Activated T-cell treated with anti-CD3 and anti-CD28 coated beads, Interleukin-2, amount 50 U/mL, for 48 hours (primary cell): ENCODE measurements around the gene NUDT11.
A peak's percentile ranks its signal among the peaks of the same experiment; 100 is the strongest.
"Not testable (repeated sequence)": the region's sequence is repeated elsewhere in the genome, so short reads cannot be mapped to it uniquely, and the experiment has no call there.

ENCODE experiments used
- DNase-seq, 2 experiments: peaks; one replicate each; pipeline ENCODE4 v3.0.0-alpha.2; 2020

NUDT11 gene

DNA sequence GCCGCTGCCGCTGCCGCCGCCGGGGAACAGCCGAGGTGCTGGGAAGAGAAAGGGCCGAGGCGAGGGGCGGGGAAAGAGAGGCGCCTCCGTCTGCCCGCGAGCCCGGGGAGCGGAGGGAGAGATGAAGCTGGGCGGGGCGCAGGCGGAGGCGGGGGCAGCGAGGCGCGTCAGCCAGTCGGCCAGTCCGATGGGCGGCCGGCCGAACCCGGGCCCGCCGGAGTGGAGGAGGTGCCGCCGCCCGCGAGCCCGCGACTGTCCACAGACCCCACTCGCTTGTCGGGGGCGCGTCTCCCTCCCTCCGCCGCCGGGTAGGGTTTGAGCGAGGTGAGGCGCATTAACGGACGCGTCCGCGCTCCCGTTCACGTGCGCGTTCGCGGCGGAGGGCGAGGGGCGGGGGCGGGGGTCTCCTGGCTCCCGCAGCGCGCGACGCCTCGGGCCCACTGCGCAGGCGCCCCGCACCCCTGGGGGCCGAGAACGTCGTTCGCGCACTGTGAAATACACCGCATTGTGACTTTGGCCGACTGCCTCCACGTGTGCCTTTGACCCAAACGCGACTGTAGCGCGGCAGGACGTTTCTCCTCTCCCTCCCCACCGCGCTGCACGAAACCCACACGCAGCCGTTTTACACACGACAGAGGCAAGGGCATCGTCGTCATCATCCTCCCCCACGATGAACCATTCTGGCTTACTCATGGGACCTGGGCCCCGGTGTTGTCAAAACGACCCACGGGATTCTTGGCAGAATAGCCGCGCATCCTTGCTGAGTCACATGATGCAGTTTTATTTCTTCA, at the start of gene NUDT11:
Gene NUDT11, minus strand, starts transcription at position 92 of the 791 bp plus-strand sequence. CDS start 148 bp downstream, outside the sequence.
- DNase-seq, result peak; percentile 63 to 71

- DNase-seq, result no peak
Observed at GRCh38 chrX:51520393-51520792, 24.0 kb upstream of the NUDT11 start.

DNA sequence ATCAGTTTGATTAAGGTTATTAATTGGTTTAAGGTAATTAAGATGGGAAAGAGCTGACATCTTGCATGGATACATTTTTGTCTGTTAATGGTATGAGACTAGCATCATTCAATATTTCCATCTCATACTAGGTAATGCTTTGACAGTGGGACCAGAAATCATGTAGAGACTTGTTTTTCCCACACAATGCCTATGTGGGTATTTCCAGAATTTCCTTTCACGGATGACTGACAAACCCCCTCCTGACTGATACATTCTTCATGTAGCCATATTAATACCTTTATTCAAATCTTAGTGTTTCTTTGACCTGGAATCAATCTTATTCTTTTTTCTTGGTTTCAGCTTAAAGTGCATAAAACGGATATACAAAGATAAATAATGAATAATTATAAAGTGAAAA, 22.7 kb upstream of the NUDT11 start:
- not testable (repeated sequence) for DNase-seq

DNA sequence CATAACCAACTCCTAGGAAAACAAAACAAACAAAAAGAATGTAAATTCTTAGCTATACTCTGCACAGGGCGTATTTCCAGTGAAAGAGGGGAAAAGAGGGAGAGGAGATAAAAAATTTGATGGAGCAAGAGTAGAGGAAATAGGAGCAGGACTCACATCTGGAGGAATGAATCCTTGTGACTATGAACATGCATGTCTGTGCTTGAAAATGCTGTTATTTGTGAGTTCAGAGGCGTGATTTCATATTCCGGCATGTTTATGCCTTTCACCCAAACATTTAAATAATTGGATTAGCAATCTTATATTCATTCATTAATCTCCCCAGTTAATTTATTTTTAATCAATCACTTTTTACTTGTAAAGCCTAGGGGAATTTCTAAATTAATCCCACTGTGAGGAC, 11.2 kb upstream of the NUDT11 start:
- no peak for DNase-seq

- peak; percentile 31 to 35 for DNase-seq
Observed at GRCh38 chrX:51495701-51496488, 497 bp downstream of the NUDT11 start.

GRCh38 chrX:51494409-51494808, 2.0 kb downstream of the NUDT11 start:
- no peak for DNase-seq

- DNase-seq, result no peak
Observed at GRCh38 chrX:51487960-51488267, 8.5 kb downstream of the NUDT11 start.

DNA sequence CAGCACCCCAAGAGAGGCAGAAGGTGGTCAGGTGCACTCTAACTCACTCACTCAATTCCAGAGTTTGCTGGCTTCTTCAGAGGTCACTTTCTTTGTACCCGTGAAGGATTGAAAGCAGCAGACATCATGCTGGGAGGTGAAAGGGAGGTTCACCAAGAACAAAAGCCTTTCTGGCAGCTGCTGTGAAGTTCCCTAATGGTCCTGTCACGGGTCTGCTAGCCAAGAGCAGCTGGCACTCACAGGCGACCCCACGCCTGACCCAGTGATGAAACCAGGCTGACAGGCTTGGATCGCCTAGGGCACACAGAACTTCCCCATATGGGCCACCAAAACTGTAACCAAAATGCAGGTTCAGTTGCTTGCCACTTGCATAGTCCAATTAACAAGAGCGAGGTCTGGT, 11.8 kb downstream of the NUDT11 start:
- no peak for DNase-seq

GRCh38 chrX:51482411-51482810, 14.0 kb downstream of the NUDT11 start:
- DNase-seq, result not testable (repeated sequence)

GRCh38 chrX:51476930-51477329, 19.5 kb downstream of the NUDT11 start:
- DNase-seq, result no peak

DNA sequence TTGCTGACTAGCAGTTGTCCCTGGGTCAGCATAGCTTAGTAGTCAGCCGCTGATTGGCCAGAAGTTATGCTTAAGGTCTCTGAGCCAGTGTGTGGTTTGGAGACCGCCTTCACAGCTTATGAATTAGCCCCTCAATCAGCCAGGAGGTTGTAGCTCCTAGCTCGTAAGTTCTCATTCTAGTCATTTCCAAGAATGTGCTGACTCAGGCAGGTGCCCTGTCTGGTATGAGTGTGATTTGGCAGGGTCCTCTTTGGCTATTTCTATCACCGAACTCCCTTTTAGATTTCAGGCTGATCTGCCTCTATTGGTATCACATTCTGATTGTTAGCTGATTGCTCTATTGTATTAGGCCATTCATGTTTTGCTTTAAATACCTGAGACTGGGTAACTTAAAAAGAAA, 33.1 kb downstream of the NUDT11 start:
- DNase-seq, result no peak

DNA sequence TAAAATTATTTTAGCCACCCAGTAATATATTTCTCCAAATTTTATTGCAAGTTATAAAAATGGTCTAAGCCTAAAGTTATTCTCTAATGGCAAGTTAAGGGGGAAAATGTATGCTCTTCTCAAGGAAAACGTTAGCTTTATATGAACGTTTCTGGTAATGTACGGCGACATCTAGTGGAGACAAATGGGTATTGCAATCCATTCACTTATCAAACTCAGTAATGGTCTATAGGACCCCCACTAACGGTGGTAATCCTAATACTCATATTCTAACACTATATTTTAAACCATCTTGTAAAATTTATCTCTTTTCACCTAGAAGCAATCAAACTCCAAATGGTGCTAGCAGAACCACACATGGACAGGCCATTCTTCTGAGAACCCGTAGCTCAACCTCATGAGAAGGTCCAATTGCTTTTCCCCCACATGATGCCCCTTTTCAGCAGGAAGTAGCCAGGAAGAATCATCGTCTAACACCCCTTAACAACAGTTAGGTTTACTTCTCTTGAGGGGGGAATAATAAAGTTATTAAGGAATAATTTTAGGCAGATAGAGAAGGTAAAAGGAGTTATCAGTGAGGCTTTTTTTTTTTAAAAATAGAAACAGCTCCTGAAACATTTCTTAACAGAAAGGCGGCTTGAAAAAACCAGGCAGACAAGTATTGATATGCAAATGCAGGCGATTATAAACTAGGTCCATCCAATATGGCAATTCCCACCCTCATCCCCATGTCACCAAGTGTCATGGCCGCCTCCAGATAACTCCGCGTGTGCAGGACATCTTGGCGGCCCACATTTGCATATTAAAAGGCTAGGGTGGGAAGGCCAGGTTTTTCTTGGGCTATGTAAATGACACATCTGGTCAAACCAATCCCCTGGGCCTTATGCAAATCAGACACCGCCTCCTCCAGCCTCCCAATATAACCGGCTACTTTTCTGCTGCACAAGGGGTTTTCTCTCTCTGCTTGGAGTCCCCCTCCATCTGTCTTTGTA, 35.0 kb downstream of the NUDT11 start:
- DNase-seq, result no peak

GRCh38 chrX:51459125-51459524, 37.3 kb downstream of the NUDT11 start:
- peak in 1 of 2 experiments; percentile 27 for DNase-seq

GRCh38 chrX:51456814-51457213, 39.6 kb downstream of the NUDT11 start:
- DNase-seq, result no peak

- no peak for DNase-seq
Observed at GRCh38 chrX:51456246-51456645, 40.1 kb downstream of the NUDT11 start.

DNA sequence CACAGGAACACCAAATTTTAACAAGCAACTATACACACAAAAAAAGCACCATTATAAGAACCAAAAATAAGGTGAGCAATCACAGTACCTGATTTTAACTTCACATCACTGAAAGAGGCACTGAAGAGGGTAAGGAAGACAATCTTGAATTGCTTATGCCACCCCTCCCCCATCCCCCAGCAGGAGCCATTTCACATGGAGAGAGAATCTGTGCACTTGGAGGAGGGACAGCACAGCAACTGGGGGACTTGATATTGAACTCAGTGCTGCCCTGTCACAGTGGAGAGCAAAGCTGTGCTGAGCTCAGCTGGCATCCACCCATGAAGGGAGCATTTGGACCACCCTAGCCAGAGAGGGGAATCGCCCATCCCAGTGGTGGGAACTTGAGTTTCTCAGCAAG, 56.0 kb downstream of the NUDT11 start:
- no peak for DNase-seq
